ENCODE results near the gene PRM1.

GRCh38 chr16:11310634-11310977, 29.5 kb upstream of the PRM1 start:
- TF ChIP-seq, protein P1, sequence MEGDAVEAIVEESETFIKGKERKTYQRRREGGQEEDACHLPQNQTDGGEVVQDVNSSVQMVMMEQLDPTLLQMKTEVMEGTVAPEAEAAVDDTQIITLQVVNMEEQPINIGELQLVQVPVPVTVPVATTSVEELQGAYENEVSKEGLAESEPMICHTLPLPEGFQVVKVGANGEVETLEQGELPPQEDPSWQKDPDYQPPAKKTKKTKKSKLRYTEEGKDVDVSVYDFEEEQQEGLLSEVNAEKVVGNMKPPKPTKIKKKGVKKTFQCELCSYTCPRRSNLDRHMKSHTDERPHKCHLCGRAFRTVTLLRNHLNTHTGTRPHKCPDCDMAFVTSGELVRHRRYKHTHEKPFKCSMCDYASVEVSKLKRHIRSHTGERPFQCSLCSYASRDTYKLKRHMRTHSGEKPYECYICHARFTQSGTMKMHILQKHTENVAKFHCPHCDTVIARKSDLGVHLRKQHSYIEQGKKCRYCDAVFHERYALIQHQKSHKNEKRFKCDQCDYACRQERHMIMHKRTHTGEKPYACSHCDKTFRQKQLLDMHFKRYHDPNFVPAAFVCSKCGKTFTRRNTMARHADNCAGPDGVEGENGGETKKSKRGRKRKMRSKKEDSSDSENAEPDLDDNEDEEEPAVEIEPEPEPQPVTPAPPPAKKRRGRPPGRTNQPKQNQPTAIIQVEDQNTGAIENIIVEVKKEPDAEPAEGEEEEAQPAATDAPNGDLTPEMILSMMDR (IDR thresholded peaks at IDR 0.05 in 8 of 11, conservative IDR thresholded peaks at IDR 0.05 in 3 of 11) = no peak
- TF ChIP-seq POLR2AphosphoS5 (IDR thresholded peaks at IDR 0.05) (no peak), POLR2A (IDR thresholded peaks at IDR 0.05) (no peak)

Measured in spleen (tissue), 7 donors.